Kidney epithelial cell (primary cell): ENCODE measurements around the gene UCHL5. TPM values are rescaled to one million over a fixed set of nuclear protein-coding genes. Genes with fewer than 3 reads are reported as not detected.

Experiments used
- DNase-seq: peaks from one replicate; pipeline ENCODE4 v3.0.0-alpha.2; 2010; ENCODE audit warnings: low read depth
- H3K27me3 ChIP-seq: 2 replicates; pipeline ENCODE4 v1.6.0; 2011; ENCODE audit warnings: low read length; ENCODE audit not compliant: control insufficient read depth, insufficient read depth
- H3K36me3 ChIP-seq: 2 replicates; pipeline ENCODE4 v1.5.1; 2011; ENCODE audit warnings: low read length; ENCODE audit not compliant: control insufficient read depth, insufficient read depth
- H3K4me3 ChIP-seq: 2 replicates; pipeline ENCODE4 v1.5.1; 2011; ENCODE audit warnings: low read depth, mild to moderate bottlenecking, control low read depth, low read length
- CTCF ChIP-seq: IDR thresholded peaks from 2 replicates; pipeline ENCODE4 v1.5.1; 2011; ENCODE audit warnings: mild to moderate bottlenecking, moderate library complexity, low read length, control low read depth, inconsistent platforms; ENCODE audit not compliant: insufficient read depth, poor library complexity, severe bottlenecking
- total RNA-seq: library from RNA; depleted of rRNA; stranded (reverse); fragments of >200 nt; gene quantifications from 2 replicates; pipeline ENCODE4 v1.2.3, GENCODE V29; 2015

Gene UCHL5
- total RNA-seq, 1 donor from 2014 or later = 32.2 TPM

DNA sequence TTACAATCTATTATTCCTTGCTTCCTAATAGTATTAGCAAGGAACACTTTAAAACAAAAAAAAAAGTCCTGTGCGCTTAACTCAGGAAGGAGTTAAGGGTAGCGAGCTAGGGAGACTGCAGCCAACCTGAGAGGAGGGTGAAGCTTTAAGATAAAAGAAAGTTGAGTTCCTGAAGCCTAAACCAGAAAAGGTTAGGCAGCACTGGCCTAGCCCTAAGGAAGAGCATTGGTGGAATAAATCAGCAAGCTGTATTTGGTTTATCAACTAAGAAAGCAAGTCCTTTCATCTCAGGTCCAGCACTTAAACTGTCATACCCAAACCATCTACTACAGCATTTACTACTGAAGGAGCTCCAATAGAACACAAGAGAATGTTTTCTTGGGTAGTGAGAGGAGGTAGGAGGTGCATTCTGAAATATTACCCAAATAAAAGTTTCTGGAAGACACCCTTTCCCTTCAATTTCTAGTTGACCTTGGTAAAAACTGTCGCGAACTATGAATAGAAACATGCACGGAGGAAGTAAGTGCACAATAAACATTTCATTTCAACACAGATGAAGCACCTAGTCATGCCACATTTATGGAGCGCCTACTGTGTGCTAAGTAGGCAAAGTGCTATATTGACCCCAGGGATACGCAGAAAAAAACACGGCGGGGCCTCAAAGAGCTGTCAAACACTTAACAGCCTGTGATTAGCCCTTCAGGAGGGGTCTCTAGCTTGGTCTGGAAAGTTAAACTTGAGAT, 44.8 kb upstream of the UCHL5 start:
- Histone ChIP-seq H3K27me3 (no peaks in the 10 kb centered on the region), H3K4me3 (peak overlapping the region; percentile 90), H3K36me3 (no peaks in the 10 kb centered on the region)
- no peak for DNase-seq
- no peak for TF ChIP-seq CTCF

DNA sequence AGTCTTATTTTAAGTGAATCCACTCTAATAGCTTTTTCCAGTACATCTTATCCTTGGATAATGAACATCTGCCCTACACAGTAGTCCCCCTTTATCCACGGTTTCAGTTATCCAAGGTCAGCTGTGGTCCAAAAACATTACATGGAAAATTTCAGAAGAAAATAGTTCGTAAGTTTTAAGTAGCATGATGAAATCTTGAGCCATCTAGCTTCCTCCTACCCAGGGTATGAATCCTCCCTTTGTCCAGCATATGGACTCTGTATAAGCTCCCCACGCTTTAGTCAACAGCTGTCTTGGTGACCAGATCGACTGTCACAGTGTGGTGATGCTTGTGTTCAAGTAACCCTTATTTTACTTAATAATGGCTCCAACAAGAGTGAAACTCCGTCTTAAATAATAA, 43.5 kb upstream of the UCHL5 start:
- Histone ChIP-seq H3K27me3 (no peaks in the 10 kb centered on the region), H3K36me3 (no peaks in the 10 kb centered on the region), H3K4me3 (no peak overlapping the region)
- TF ChIP-seq CTCF = no peak
- DNase-seq = no peak

- no peaks in the 10 kb centered on the region for H3K27me3 ChIP-seq
- no peak overlapping the region for H3K4me3 ChIP-seq
- no peaks in the 10 kb centered on the region for H3K36me3 ChIP-seq
- no peak for TF ChIP-seq CTCF
- DNase-seq = no peak
These were observed 35.0 kb upstream of the UCHL5 start for GRCh38 chr1:193094112-193094511.

GRCh38 chr1:193090865-193091264, 31.7 kb upstream of the UCHL5 start:
- DNase-seq = no peak
- no peak for TF ChIP-seq CTCF
- no peaks in the 10 kb centered on the region for H3K36me3 ChIP-seq
- H3K4me3 ChIP-seq = no peak overlapping the region
- H3K27me3 ChIP-seq = no peaks in the 10 kb centered on the region

DNA sequence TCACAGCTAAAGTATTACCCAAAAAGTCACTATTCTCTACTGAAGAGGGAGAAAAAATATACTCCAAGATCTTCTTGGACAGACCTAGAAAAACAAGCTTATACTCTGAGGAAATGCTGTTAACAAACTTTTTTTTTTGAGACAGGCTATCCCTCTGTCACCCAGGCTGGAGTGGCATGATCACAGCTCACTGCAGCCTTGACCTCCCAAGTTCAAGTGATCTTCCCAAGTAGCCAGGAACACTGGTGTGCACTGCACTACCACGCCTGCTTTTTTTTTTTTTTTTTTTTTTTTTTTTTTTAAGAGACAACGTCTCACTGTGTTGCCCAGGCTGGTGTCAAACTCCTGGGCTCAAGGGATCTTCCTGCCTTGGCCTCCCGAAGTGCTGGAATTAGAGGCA, 28.7 kb upstream of the UCHL5 start:
- Histone ChIP-seq H3K27me3 (no peaks in the 10 kb centered on the region), H3K36me3 (no peaks in the 10 kb centered on the region), H3K4me3 (no peak overlapping the region)
- DNase-seq = no peak
- no peak for TF ChIP-seq CTCF

GRCh38 chr1:193086342-193086741, 27.2 kb upstream of the UCHL5 start:
- no peak for TF ChIP-seq CTCF
- Histone ChIP-seq H3K27me3 (no peaks in the 10 kb centered on the region), H3K4me3 (no peak overlapping the region), H3K36me3 (no peaks in the 10 kb centered on the region)
- no peak for DNase-seq
